GM06990 (cell line): ENCODE results near the gene MICAL2.

Source experiments
- DNase-seq: peaks from one replicate; pipeline ENCODE4 v3.0.0-alpha.2; 2011; ENCODE audit not compliant: insufficient read length; ENCODE audit errors: extremely low read depth
- H3K27me3 ChIP-seq: replicated peaks from 2 replicates; pipeline ENCODE4 v1.6.0; 2011; ENCODE audit warnings: low read length; ENCODE audit not compliant: control insufficient read depth, insufficient read depth
- H3K36me3 ChIP-seq: 2 replicates; pipeline ENCODE4 v1.5.1; 2011; ENCODE audit warnings: low read length; ENCODE audit not compliant: control insufficient read depth, insufficient read depth
- H3K4me3 ChIP-seq: replicated peaks from 2 replicates; pipeline ENCODE4 v1.5.1; 2011; ENCODE audit warnings: low read depth, mild to moderate bottlenecking, control low read depth, low read length
- CTCF ChIP-seq: IDR thresholded peaks from 2 replicates; pipeline ENCODE4 v1.5.1; 2011; ENCODE audit warnings: low read length, control low read depth, mild to moderate bottlenecking, inconsistent platforms; ENCODE audit not compliant: insufficient read depth, poor library complexity, severe bottlenecking

MICAL2 gene

GRCh38 chr11:12127206-12127898 lies 17.0 kb downstream of the MICAL2 start:
- no peaks in the 10 kb centered on the region for H3K36me3 ChIP-seq
- TF ChIP-seq CTCF: no peak
- H3K27me3 ChIP-seq: no peaks in the 10 kb centered on the region
- DNase-seq: no peak
- H3K4me3 ChIP-seq: no peak overlapping the region

- H3K36me3 ChIP-seq: no peaks in the 10 kb centered on the region
- H3K4me3 ChIP-seq: no peak overlapping the region
- no peak for TF ChIP-seq CTCF
- no peaks in the 10 kb centered on the region for H3K27me3 ChIP-seq
- DNase-seq: no peak
Measured at GRCh38 chr11:12128301-12128751, 17.9 kb downstream of the MICAL2 start.

- no peak overlapping the region for H3K4me3 ChIP-seq
- no peaks in the 10 kb centered on the region for H3K36me3 ChIP-seq
- no peak for TF ChIP-seq CTCF
- no peak for DNase-seq
- H3K27me3 ChIP-seq: no peaks in the 10 kb centered on the region
Measured at GRCh38 chr11:12129227-12129626, 18.8 kb downstream of the MICAL2 start.

DNA sequence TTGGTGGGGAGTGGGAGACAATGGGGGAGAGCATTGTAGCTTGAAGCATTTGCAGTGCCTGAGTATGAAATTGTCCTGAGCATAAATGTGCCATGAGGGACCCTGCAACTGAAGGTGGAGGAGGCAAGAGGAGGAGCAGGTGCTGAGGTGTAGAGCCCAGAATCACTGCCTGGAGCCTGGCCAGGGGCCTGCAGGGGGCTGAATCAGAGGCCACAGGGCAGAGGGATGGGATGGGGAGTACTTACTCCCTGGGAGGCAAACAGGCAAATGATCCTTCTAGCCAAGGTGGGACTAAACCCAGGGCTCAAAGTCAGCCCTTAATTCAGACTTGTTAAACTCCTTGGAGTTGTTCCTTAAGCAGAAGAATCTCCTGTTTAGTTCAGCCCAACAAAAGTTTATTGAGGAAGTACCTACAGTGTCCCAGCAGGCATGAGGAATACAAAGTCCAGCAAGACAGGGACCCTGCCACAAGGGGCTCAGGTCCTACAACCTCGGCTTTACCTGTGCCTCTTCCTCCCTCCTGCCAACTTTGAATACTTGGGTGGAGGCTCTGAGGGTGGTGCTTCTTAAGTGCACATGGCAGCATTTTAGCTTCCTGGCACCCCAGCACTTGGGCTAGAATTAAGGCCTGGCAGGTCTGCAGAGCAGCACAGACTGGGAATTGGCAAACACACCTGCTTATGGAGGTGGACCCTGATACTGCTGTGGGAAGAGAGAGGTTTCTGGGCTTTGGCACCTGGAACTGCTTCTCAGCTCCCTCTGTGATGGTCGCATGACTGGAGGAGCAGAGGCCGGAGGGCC lies 20.0 kb downstream of the MICAL2 start:
- TF ChIP-seq CTCF: no peak
- no peak overlapping the region for H3K4me3 ChIP-seq
- no peak for DNase-seq
- H3K36me3 ChIP-seq: no peaks in the 10 kb centered on the region
- no peaks in the 10 kb centered on the region for H3K27me3 ChIP-seq

GRCh38 chr11:12131943-12132789 lies 21.8 kb downstream of the MICAL2 start:
- no peak for TF ChIP-seq CTCF
- no peaks in the 10 kb centered on the region for H3K27me3 ChIP-seq
- H3K36me3 ChIP-seq: no peaks in the 10 kb centered on the region
- no peak for DNase-seq
- no peak overlapping the region for H3K4me3 ChIP-seq
